Neural progenitor cell (in vitro differentiated cells): ENCODE data around the gene TMEM53. TPM values are rescaled to one million over a fixed set of nuclear protein-coding genes. Genes with fewer than 3 reads are reported as not detected.

Experiments used
- DNase-seq: peaks from one replicate; pipeline ENCODE4 v3.0.0-alpha.2; 2016; ENCODE audit warnings: low spot score
- H2AFZ ChIP-seq: fragments of 200-600 bp; sonication (generic); replicated peaks from 2 replicates; pipeline ENCODE4 v1.6.1; 2016; ENCODE audit warnings: antibody characterized with exemption
- H3F3A ChIP-seq: fragments of 200-600 bp; sonication (generic); 2 replicates; pipeline ENCODE4 v1.6.1; 2016; ENCODE audit warnings: antibody characterized with exemption, low read depth
- H3K27ac ChIP-seq: fragments of 200-600 bp; sonication (generic); 2 replicates; pipeline ENCODE4 v1.5.1; 2016; ENCODE audit warnings: mild to moderate bottlenecking
- H3K27me3 ChIP-seq: fragments of 200-600 bp; sonication (generic); 2 replicates; pipeline ENCODE4 v1.6.1; 2016; ENCODE audit warnings: mild to moderate bottlenecking, moderate library complexity
- H3K36me3 ChIP-seq: fragments of 200-600 bp; sonication (generic); 2 replicates; pipeline ENCODE4 v1.5.1; 2016
- H3K4me1 ChIP-seq: fragments of 200-600 bp; sonication (generic); 2 replicates; pipeline ENCODE4 v1.6.1; 2016; ENCODE audit warnings: mixed run types
- H3K4me2 ChIP-seq: fragments of 200-600 bp; sonication (generic); 2 replicates; pipeline ENCODE4 v1.6.1; 2016
- H3K4me3 ChIP-seq: fragments of 200-600 bp; sonication (generic); 2 replicates; pipeline ENCODE4 v1.5.1; 2016
- H3K79me2 ChIP-seq: fragments of 200-600 bp; sonication (generic); 2 replicates; pipeline ENCODE4 v1.6.1; 2016; ENCODE audit warnings: low read depth
- H3K9ac ChIP-seq: fragments of 200-600 bp; sonication (generic); 2 replicates; pipeline ENCODE4 v1.6.1; 2016
- H3K9me3 ChIP-seq: fragments of 200-600 bp; sonication (generic); 2 replicates; pipeline ENCODE4 v1.5.1; 2016; ENCODE audit warnings: low read depth
- H4K20me1 ChIP-seq: fragments of 200-600 bp; sonication (generic); 2 replicates; pipeline ENCODE4 v1.6.1; 2016; ENCODE audit warnings: low read depth
- H3K27ac Mint-ChIP-seq: 3 replicates; pipeline ENCODE4 v1.8.0; 2021; ENCODE audit warnings: mixed read lengths
- H3K27me3 Mint-ChIP-seq: 2 replicates; pipeline ENCODE4 v1.8.0; 2022; ENCODE audit warnings: low read depth, mild to moderate bottlenecking, inconsistent platforms, moderate library complexity, mixed read lengths; ENCODE audit not compliant: insufficient read depth
- H3K36me3 Mint-ChIP-seq: 3 replicates; pipeline ENCODE4 v1.8.0; 2021; ENCODE audit warnings: mixed read lengths
- H3K4me1 Mint-ChIP-seq: 3 replicates; pipeline ENCODE4 v1.8.0; 2021; ENCODE audit warnings: mixed read lengths
- H3K4me3 Mint-ChIP-seq: 3 replicates; pipeline ENCODE4 v1.8.0; 2021; ENCODE audit warnings: mild to moderate bottlenecking, moderate library complexity, mixed read lengths
- H3K9me3 Mint-ChIP-seq: 3 replicates; pipeline ENCODE4 v1.8.0; 2020; ENCODE audit warnings: mixed read lengths
- EZH2 ChIP-seq: fragments of 200-600 bp; sonication (generic); IDR thresholded peaks from 2 replicates; pipeline ENCODE4 v1.6.1; 2017; ENCODE audit warnings: antibody characterized with exemption, mild to moderate bottlenecking, moderate library complexity
- EZH2phosphoT487 ChIP-seq: fragments of 200-600 bp; sonication (generic); IDR thresholded peaks from 2 replicates; pipeline ENCODE4 v1.6.1; 2017; ENCODE audit warnings: antibody characterized with exemption
- total RNA-seq: library from RNA; depleted of rRNA; stranded (reverse); fragments of >200 nt; gene quantifications from 2 replicates; pipeline ENCODE4 v1.2.3, GENCODE V29; 2015; ENCODE audit warnings: low replicate concordance
- TF ChIP-seq, protein P1 (sequence below): fragments of 200-600 bp; sonication (generic); IDR thresholded peaks from 2 replicates; pipeline ENCODE4 v1.5.1; 2017; ENCODE audit warnings: antibody characterized with exemption, mild to moderate bottlenecking

TMEM53 gene
- total RNA-seq, 1 donor from 2014 or later = 5.0 TPM

DNA sequence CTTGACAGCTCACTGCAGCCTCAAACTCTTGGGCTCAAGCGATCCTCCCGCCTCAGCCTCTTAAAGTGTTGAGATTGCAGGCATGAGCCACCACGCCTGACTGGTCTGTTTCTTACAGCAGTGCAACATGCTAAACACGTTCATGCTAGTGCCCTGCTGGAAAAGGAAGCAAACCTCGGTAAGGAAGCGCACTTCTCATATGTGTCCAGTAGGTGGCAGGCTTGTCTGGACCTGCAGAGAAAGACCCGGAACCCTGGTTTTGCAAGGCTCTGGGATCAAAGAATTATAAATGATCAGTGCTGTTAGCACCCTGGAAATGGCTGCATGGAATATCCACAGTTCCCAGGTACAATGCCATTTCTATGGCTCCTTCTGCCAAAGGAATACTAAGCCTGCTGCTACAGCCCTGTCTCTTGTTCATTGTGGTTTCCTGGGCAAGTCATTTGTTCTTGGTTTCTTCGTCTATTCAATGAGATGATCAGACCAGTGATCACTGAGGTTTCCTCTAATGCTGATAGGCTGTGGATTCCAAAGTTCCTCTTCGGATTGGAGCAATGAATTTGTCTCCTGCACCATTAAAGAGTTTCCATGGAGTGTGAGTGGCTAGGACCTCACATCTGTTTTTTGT lies 40.8 kb upstream of the TMEM53 start:
- Mint-ChIP-seq H3K4me3 (peak overlapping the region; percentile 21), H3K36me3 (peaks cover 2% of the 10 kb centered on the region), H3K9me3 (peaks cover 2% of the 10 kb centered on the region), H3K4me1 (peaks cover 3% of the 10 kb centered on the region), H3K27me3 (peaks cover 3% of the 10 kb centered on the region), H3K27ac (no peak overlapping the region)
- Histone ChIP-seq H3K27me3 (no peaks in the 10 kb centered on the region), H3K4me2 (no peak overlapping the region), H3K36me3 (no peaks in the 10 kb centered on the region), H3K27ac (no peak overlapping the region), H4K20me1 (no peaks in the 10 kb centered on the region), H2AFZ (peak overlapping the region; percentile 81), H3K4me3 (no peak overlapping the region), H3F3A (no peaks in the 10 kb centered on the region), H3K79me2 (no peaks in the 10 kb centered on the region), H3K4me1 (no peaks in the 10 kb centered on the region), H3K9me3 (no peaks in the 10 kb centered on the region), H3K9ac (no peak overlapping the region)
- TF ChIP-seq, protein P1, sequence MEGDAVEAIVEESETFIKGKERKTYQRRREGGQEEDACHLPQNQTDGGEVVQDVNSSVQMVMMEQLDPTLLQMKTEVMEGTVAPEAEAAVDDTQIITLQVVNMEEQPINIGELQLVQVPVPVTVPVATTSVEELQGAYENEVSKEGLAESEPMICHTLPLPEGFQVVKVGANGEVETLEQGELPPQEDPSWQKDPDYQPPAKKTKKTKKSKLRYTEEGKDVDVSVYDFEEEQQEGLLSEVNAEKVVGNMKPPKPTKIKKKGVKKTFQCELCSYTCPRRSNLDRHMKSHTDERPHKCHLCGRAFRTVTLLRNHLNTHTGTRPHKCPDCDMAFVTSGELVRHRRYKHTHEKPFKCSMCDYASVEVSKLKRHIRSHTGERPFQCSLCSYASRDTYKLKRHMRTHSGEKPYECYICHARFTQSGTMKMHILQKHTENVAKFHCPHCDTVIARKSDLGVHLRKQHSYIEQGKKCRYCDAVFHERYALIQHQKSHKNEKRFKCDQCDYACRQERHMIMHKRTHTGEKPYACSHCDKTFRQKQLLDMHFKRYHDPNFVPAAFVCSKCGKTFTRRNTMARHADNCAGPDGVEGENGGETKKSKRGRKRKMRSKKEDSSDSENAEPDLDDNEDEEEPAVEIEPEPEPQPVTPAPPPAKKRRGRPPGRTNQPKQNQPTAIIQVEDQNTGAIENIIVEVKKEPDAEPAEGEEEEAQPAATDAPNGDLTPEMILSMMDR = peak; percentile 88
- no peak for TF ChIP-seq EZH2phosphoT487
- no peak for TF ChIP-seq EZH2
- DNase-seq = peak; percentile 75

DNA sequence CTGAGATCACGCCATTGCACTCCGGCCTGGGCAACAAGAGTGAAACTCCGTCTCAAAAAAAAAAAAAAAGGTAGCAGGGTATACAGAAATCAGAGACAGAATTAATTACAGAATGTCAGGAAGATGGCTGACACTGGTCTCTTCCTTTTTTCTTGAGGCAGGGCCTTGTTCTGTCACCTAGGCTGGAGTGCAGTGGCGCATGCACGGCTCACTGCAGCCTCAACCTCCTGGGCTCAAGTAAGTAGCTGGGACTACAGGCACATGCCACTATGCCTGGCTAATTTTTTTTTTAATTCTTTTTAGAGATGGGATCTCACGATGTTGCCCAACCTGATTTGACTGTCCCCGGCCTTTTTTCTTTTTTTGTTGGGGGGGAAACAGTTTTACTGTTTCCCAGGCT lies 40.3 kb upstream of the TMEM53 start:
- Histone ChIP-seq H3K36me3 (no peaks in the 10 kb centered on the region), H3K4me3 (no peak overlapping the region), H3F3A (no peaks in the 10 kb centered on the region), H3K4me2 (no peak overlapping the region), H4K20me1 (no peaks in the 10 kb centered on the region), H3K27me3 (no peaks in the 10 kb centered on the region), H3K4me1 (no peaks in the 10 kb centered on the region), H2AFZ (peak overlapping the region; percentile 81), H3K9ac (no peak overlapping the region), H3K27ac (no peak overlapping the region), H3K9me3 (no peaks in the 10 kb centered on the region), H3K79me2 (no peaks in the 10 kb centered on the region)
- H3K9me3 Mint-ChIP-seq = peaks cover 2% of the 10 kb centered on the region
- peak overlapping the region; percentile 21 for H3K4me3 Mint-ChIP-seq
- TF ChIP-seq EZH2phosphoT487 (no peak), EZH2 (no peak)
- TF ChIP-seq, protein P1 = no peak
- DNase-seq = no peak
- H3K27ac Mint-ChIP-seq = no peak overlapping the region
- peaks cover 5% of the 10 kb centered on the region for H3K27me3 Mint-ChIP-seq
- peaks cover 2% of the 10 kb centered on the region for H3K36me3 Mint-ChIP-seq
- H3K4me1 Mint-ChIP-seq = peaks cover 3% of the 10 kb centered on the region

GRCh38 chr1:44713321-44713781 lies 39.1 kb upstream of the TMEM53 start:
- Mint-ChIP-seq H3K27me3 (peaks cover 5% of the 10 kb centered on the region), H3K27ac (no peak overlapping the region), H3K9me3 (peaks cover 10% of the 10 kb centered on the region), H3K36me3 (peaks cover 2% of the 10 kb centered on the region), H3K4me1 (peaks cover 3% of the 10 kb centered on the region), H3K4me3 (no peak overlapping the region)
- no peak overlapping the region for H3K4me2 ChIP-seq
- H4K20me1 ChIP-seq = no peaks in the 10 kb centered on the region
- no peak for DNase-seq
- H3K9ac ChIP-seq = peak overlapping the region; percentile 20
- no peaks in the 10 kb centered on the region for H3K9me3 ChIP-seq
- H3K27me3 ChIP-seq = no peaks in the 10 kb centered on the region
- no peak overlapping the region for H3K27ac ChIP-seq
- H3K79me2 ChIP-seq = no peaks in the 10 kb centered on the region
- H2AFZ ChIP-seq = no peak overlapping the region
- TF ChIP-seq EZH2phosphoT487 = no peak
- no peak for TF ChIP-seq EZH2
- TF ChIP-seq, protein P1 = no peak
- H3K4me1 ChIP-seq = no peaks in the 10 kb centered on the region
- no peaks in the 10 kb centered on the region for H3K36me3 ChIP-seq
- no peak overlapping the region for H3K4me3 ChIP-seq
- no peaks in the 10 kb centered on the region for H3F3A ChIP-seq
